HG02870 (cell line): Measurements from ENCODE around the gene CCL2.

Experiments used
- ATAC-seq: cut with Tn5 transposase; IDR thresholded peaks from one replicate; pipeline ENCODE4 v1.9.1; 2021; ENCODE audit warnings: mild to moderate bottlenecking, moderate library complexity; ENCODE audit not compliant: unreplicated experiment

Gene CCL2

DNA sequence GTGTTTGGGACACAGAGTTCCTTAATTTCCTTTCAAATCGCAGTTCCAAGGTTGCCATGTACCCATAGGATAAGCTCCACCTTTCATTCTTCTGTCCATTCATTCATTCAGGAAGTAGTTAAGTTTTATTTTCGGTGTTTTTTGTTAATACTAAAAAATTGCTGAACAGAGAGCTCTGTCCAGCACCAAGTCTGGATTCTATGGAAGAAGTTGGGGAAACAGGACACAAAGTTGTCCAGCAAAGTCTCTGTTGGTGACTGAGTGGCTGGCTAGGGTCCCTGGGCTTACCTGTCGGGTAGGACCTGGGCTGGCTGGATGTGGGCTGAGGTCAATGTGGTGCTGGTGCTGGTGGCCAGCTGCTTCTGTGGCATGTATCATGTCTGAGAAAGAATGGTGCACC, 17.6 kb upstream of the CCL2 start:
- ATAC-seq, result no peak

- ATAC-seq, result no peak
Measured at GRCh38 chr17:34241062-34241461, 14.0 kb upstream of the CCL2 start.

GRCh38 chr17:34242587-34243363, 12.3 kb upstream of the CCL2 start:
- no peak for ATAC-seq

DNA sequence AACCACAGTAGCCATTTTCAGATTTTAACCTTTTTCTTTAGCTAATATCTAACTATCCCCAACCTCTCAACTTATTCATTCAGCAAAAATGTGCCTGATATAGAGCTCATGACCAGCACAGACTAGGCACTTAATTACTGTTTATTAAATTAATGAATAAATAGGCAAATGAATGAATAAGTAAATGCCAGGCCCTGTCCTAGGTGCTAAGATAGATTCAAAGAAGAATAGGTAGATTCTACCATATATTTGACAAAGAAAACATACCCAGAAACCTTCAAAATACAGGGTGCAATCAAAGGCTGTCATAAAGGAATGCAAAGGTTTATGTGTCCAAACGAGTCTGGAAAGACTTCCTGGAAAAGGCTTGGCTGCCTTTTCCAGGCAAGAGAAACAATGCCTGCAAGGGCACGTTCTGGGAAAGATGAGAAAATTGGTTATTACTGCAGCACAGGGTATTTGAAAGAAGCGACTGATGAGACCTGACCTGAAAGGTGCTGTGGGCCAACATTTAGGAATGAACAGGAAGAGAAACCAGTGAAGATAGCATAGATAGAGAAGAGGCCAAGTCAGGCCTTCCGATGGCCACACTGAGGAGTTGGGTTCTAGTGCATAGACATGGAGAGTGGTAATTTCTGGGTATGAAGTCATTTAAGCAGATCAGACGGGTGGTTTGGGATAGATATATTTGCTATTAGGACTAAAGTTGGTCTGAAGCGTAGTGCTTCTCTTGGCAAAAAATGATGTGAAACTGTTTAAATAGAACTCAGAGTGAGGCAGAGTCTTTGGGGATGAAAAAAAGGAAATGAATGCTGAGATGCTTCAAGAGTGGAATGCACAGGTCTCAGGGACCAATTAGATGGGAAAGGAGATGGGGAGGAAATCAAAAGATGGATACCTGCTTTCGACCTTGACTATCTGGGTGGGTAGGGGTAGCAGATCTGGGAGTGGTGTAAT, 11.4 kb upstream of the CCL2 start:
- ATAC-seq, result no peak

DNA sequence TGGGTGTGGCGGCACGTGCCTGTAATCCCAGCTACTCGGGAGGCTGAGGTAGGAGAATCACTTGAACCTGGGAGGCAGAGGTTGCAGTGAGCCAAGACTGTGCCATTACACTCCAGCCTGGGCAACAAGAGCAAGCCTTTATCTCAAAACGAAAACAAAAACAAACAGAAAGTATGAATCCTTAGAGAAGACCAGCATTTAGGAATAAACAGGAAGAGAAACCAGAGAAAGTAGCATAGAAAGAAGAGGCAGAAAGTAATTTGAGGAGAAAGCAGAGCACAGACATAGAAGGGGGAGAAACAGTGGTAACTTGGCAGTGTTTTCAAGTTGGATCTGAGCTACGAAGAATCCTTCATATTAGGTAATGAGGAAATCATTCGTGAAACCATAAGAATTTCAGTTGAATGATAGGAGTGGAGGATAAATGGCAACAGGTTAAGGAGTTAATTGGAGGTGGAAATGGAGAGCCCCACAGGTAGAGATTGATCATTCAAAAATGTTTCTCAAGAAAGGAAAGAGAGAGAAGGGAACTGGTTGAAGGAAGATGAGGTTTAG, 9.7 kb upstream of the CCL2 start:
- no peak for ATAC-seq

- ATAC-seq, result no peak
Measured at GRCh38 chr17:34246446-34246845, 8.6 kb upstream of the CCL2 start.

DNA sequence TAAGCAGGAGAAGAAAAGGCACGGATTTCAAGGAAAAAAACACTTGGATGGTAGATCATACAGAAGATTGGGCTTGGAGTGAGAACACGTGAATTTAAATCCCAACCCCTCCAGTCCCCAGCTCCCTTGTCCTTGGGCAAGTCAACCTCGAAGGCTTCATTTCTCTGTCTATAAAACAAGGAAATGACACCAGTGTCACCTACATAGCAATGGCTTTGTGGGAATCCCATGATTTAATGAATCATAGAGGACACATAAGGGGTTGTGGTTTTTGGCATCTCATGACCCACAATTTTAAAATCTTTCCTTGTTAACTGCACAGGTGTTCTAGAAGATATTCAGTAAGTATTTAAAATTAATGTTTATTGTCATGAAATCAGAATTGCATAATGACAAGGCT, 8.2 kb upstream of the CCL2 start:
- ATAC-seq, result no peak

DNA sequence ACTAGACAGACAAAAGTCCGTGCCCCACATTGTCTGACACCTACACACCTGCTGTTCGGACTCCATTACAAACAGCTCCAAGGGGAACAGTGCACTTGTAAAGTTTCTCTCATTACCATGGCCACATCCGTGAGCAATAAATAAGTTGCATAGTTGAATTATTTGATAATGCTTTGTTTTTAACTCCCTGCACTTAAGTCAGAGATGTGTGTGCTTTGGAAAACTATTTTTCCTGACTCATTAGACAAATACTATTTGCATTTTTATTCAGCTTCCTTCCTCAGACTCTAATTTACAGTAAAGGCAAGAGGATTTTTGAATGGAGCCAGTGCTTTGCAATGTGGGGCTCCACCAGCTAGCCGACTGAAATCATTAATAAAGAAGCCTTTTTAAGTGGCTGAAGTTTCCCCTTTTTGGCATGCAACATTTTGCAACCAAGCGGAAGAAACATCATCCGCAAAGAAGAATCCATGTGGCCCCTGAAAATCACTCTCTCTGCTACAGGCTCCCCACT, 6.5 kb upstream of the CCL2 start:
- no peak for ATAC-seq

- no peak for ATAC-seq
Measured at GRCh38 chr17:34249061-34249460, 6.0 kb upstream of the CCL2 start.

GRCh38 chr17:34249478-34249877, 5.6 kb upstream of the CCL2 start:
- ATAC-seq, result no peak

GRCh38 chr17:34251186-34251585, 3.9 kb upstream of the CCL2 start:
- ATAC-seq, result no peak

- no peak for ATAC-seq
Measured at GRCh38 chr17:34252095-34252443, 3.0 kb upstream of the CCL2 start.

DNA sequence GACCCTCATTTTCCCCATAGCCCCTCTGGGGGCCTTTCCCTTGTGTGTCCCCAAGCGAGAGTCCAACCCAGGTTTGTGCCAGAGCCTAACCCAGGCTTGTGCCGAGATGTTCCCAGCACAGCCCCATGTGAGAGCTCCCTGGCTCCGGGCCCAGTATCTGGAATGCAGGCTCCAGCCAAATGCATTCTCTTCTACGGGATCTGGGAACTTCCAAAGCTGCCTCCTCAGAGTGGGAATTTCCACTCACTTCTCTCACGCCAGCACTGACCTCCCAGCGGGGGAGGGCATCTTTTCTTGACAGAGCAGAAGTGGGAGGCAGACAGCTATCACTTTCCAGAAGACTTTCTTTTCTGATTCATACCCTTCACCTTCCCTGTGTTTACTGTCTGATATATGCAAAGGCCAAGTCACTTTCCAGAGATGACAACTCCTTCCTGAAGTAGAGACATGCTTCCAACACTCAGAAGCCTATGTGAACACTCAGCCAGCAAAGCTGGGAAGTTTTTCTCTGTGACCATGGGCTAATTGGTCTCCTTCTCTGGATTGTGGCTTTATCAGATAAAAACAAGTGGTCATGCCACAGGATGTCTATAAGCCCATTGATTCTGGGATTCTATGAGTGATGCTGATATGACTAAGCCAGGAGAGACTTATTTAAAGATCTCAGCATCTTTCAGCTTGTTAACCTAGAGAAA, 2.5 kb upstream of the CCL2 start:
- ATAC-seq, result no peak

GRCh38 chr17:34253139-34253525, 2.0 kb upstream of the CCL2 start:
- ATAC-seq, result no peak

DNA sequence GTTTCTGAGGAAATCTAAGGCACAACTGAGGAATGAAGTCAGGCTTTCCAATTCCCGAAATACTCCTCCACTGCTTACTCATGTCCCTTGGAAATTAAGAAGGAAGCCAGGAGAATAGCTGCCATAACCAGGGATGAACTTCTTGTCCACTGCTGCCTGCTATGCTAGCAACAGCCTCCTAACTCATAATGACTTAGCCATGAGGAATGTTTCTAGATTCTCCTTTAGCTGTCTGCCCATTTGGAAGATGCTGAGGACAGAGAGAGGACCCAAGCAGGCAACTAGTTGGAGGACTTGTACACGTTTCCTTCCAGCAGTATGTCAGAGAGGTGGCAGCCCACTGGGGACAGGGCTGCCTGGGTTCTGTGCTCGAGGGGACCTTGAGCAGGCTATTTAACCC, 939 bp upstream of the CCL2 start:
- no peak for ATAC-seq

- no peak for ATAC-seq
Measured at GRCh38 chr17:34255381-34255732, 272 bp downstream of the CCL2 start.

- no peak for ATAC-seq
Measured at GRCh38 chr17:34255841-34256240, 756 bp downstream of the CCL2 start.

DNA sequence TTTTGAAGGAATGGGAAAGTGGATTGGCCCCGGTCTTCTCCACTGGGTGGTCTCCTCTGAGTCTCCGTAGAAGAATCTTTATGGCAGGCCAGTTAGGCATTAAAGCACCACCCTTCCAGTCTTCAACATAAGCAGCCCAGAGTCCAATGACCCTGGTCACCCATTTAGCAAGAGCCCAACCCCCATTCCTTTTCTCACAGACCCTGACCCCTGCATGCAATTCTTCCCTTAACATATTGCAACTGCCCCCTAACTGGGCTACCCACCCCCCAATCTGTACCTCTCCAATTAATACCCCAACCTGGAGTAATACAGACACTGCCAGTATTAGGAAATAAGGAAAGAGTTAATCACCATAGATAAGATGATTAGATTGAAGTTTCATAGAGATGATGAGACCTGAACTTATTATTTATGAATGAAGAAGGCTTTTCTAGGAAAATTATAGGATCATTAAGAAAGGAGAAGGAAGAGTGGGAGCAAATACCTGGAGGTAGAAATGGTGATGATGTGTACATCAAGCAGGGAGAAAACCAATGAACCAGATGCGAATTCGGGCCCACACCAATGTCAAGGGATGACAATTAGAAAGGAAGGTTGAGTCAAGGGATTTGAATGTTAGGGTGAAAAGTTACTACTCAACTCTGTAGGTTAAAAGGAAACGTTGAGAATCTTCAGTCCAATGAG, 2.4 kb downstream of the CCL2 start:
- no peak for ATAC-seq

DNA sequence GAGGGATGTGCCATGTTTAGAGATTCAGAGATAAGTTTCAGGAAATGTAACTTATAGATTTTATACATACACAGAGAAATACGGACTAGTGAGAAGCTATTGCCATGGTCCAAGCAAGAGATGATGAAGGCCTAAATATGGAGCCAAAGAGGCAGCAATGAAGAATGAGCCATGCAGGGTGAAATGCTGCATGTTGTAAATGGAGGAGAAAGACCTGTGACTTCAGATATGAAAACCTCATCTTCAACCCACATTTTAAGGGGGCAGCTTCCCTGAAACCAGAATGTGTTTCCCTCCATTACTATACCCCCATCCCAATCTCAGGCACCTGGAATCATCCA, 2.9 kb downstream of the CCL2 start:
- no peak for ATAC-seq

DNA sequence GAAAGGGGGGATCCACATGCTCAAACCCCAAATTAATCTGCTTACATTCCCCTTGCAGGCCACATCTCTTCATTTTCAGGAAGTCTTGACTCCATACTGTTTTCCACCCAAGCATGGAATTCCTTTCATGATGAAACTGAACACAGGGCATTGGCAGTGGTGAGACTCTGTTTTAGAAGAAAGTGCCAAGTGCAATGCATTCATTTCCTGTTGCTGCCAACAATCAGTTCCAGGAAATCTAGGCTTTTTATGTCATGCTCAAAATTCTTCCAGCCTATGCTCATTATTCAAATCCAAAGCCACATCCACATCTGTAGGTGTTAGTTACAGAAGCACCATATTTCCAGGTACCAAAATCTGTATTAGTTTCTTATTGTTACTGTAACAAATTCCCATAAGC, 4.1 kb downstream of the CCL2 start:
- ATAC-seq, result no peak

GRCh38 chr17:34260861-34261260, 5.8 kb downstream of the CCL2 start:
- no peak for ATAC-seq
